K562 (cell line): ENCODE data around the gene EFNA2.

Source experiments
- BACH1 ChIP-seq: fragments of 200-800 bp; sonication (Bioruptor generic); IDR thresholded peaks from 2 replicates; pipeline ENCODE4 v1.6.1; 2016; ENCODE audit warnings: missing genetic modification characterization, missing compliant biosample characterization
- EZH2 ChIP-seq: IDR thresholded peaks from 2 replicates; pipeline ENCODE4 v1.6.1; 2012; ENCODE audit warnings: low read depth, mild to moderate bottlenecking, inconsistent platforms, low read length, borderline replicate concordance
- L3MBTL2 ChIP-seq: fragments of 450-650 bp; IDR thresholded peaks from 2 replicates; pipeline ENCODE4 v1.6.1; 2016; ENCODE audit warnings: mild to moderate bottlenecking, moderate library complexity
- OTX1 ChIP-seq: fragments of 450-650 bp; formaldehyde crosslinking; IDR thresholded peaks from 2 replicates; pipeline ENCODE4 v1.4.0; 2022; ENCODE audit warnings: mild to moderate bottlenecking
- POLR2A ChIP-seq: fragments of 450-650 bp; conservative IDR thresholded peaks from 2 replicates; pipeline ENCODE4 v1.6.1; 2016
- SIX5 ChIP-seq, 2 experiments: IDR thresholded peaks; 2 replicates each; pipeline ENCODE4 v1.6.1; 2011; ENCODE audit warnings: low read length in 2 of 2, borderline replicate concordance in 1 of 2, low read depth in 1 of 2, mild to moderate bottlenecking in 1 of 2, moderate library complexity in 1 of 2; ENCODE audit not compliant: insufficient read depth in 1 of 2
- TEAD1 ChIP-seq, 2 experiments: fragments of 450-650 bp in 1 of 2; sonication (generic) in 1 of 2; formaldehyde crosslinking; IDR thresholded peaks; 2 replicates each; pipeline versions ENCODE4 v1.4.0 to v1.8.0; 2020 to 2022; ENCODE audit warnings: mild to moderate bottlenecking in 2 of 2, missing genetic modification reagents in 1 of 2
- XRCC3 ChIP-seq: fragments of 450-650 bp; IDR thresholded peaks from 2 replicates; pipeline ENCODE4 v1.6.1; 2017; ENCODE audit warnings: mild to moderate bottlenecking, moderate library complexity
- ZC3H4 ChIP-seq: sonication (generic); formaldehyde crosslinking; IDR thresholded peaks from 2 replicates; pipeline ENCODE4 v1.9.0; 2021; ENCODE audit warnings: missing genetic modification reagents, borderline replicate concordance
- ZKSCAN1 ChIP-seq: fragments of 150-350 bp; IDR thresholded peaks from 2 replicates; pipeline ENCODE4 v1.6.1; 2016; ENCODE audit warnings: low read depth, low read length
- ZNF77 ChIP-seq: fragments of 250-450 bp; sonication (Bioruptor Pico); IDR thresholded peaks from 2 replicates; pipeline ENCODE4 v1.5.0; 2020
- TF ChIP-seq, protein P1 (sequence below): IDR thresholded peaks from 2 replicates; pipeline ENCODE4 v1.6.1; 2012; ENCODE audit warnings: low read depth, low read length, improper control_type of control experiment, borderline replicate concordance
- TF ChIP-seq, protein P2 (sequence below), 3 experiments: IDR thresholded peaks in 2 of 3; conservative IDR thresholded peaks in 1 of 3; 2 replicates each; pipeline ENCODE4 v1.5.1; 2011 to 2012; ENCODE audit warnings: low read length in 3 of 3, mild to moderate bottlenecking in 3 of 3, control low read depth in 2 of 3, improper control_type of control experiment in 1 of 3, inconsistent platforms in 1 of 3, low read depth in 1 of 3, mixed read lengths in 1 of 3, moderate library complexity in 1 of 3; ENCODE audit not compliant: insufficient read depth in 2 of 3

DNA sequence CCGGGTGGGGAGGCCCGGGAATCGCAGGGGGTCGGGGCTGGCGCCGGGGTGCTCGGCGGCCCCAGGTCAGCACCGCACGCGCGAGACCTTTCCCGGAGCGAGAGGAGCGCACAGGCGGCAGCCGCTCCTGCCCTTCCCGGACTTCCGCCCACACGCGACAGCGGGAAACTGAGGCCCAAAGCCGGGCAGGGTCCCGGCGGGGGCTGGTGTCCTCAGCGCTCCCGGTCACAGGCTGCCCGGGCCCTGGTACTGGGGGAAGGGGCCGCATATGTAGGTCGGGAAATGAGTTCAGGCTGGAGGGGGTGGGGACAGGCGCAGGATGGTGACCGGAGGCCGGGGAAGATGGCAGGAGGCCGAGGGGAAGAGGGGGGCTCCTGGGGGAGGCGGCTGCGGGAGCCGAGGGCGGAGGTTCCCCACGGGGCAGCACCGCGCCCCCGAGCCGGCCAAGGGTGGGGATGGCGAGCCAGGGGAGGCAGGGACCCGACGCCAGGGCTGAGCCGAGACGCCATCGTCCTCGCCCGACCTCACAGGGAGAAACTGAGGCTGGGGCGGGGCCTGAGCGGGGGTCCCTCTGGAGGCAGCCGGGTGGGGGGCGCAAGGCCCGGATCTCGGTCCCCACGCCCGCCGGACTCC lies 48.5 kb upstream of the EFNA2 start:
- TF ChIP-seq, protein P1, sequence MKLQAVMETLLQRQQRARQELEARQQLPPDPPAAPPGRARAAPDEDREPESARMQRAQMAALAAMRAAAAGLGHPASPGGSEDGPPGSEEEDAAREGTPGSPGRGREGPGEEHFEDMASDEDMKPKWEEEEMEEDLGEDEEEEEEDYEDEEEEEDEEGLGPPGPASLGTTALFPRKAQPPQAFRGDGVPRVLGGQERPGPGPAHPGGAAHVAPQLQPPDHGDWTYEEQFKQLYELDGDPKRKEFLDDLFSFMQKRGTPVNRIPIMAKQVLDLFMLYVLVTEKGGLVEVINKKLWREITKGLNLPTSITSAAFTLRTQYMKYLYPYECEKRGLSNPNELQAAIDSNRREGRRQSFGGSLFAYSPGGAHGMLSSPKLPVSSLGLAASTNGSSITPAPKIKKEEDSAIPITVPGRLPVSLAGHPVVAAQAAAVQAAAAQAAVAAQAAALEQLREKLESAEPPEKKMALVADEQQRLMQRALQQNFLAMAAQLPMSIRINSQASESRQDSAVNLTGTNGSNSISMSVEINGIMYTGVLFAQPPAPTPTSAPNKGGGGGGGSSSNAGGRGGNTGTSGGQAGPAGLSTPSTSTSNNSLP: no peak
- no peak for TF ChIP-seq L3MBTL2
- TF ChIP-seq OTX1: no peak
- TF ChIP-seq BACH1 (tag): no peak
- TF ChIP-seq POLR2A: no peak
- TF ChIP-seq TEAD1 (CRISPR knock-in tag; IDR thresholded peaks at IDR 0.05): no peak
- TF ChIP-seq ZNF77 (CRISPR knock-in tag): no peak
- TF ChIP-seq XRCC3: no peak
- TF ChIP-seq, protein P2, sequence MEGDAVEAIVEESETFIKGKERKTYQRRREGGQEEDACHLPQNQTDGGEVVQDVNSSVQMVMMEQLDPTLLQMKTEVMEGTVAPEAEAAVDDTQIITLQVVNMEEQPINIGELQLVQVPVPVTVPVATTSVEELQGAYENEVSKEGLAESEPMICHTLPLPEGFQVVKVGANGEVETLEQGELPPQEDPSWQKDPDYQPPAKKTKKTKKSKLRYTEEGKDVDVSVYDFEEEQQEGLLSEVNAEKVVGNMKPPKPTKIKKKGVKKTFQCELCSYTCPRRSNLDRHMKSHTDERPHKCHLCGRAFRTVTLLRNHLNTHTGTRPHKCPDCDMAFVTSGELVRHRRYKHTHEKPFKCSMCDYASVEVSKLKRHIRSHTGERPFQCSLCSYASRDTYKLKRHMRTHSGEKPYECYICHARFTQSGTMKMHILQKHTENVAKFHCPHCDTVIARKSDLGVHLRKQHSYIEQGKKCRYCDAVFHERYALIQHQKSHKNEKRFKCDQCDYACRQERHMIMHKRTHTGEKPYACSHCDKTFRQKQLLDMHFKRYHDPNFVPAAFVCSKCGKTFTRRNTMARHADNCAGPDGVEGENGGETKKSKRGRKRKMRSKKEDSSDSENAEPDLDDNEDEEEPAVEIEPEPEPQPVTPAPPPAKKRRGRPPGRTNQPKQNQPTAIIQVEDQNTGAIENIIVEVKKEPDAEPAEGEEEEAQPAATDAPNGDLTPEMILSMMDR (IDR thresholded peaks at IDR 0.05 in 2 of 3, conservative IDR thresholded peaks at IDR 0.05 in 1 of 3; ENCODE audit: insufficient read depth in 2 of 3, low read depth in 1 of 3, low read length in 3 of 3): no peak
- no peak for TF ChIP-seq ZKSCAN1
- no peak for TF ChIP-seq ZC3H4 (CRISPR knock-in tag)
- no peak for TF ChIP-seq EZH2
- no peak for TF ChIP-seq SIX5 (IDR thresholded peaks at IDR 0.05; ENCODE audit: borderline replicate concordance in 1 of 2, insufficient read depth in 1 of 2, low read depth in 1 of 2, low read length in 2 of 2)
